ENCODE results near the gene GPER1. TPM values are rescaled to one million over a fixed set of nuclear protein-coding genes. Genes with fewer than 3 reads are reported as not detected.
A peak's percentile ranks its signal among the peaks of the same experiment; 100 is the strongest.

The GPER1 gene
- total RNA-seq, 1 experiment from 2014 or later, result not detected

- no peak for DNase-seq
Observed at GRCh38 chr7:1101563-1102431, 13.9 kb downstream of the GPER1 start.

More at GRCh38 chr7:1101563-1102431, 13.9 kb downstream of the GPER1 start:
- no peak overlapping the region for H2BK120ac ChIP-seq (ENCODE audit: low read depth, low read length, poor library complexity, severe bottlenecking)
- H3K4ac ChIP-seq (ENCODE audit: low read depth, low read length), result no peak overlapping the region; the same call in 1 of the 2 replicates
- H3K9me3 ChIP-seq (ENCODE audit: control insufficient read depth, low read depth, low read length), result no peaks in the 10 kb centered on the region
- no peak overlapping the region for H3K23ac ChIP-seq (ENCODE audit: insufficient read length, low read depth, low read length)
- H3K79me1 ChIP-seq (ENCODE audit: insufficient read depth, low read depth, low read length, poor library complexity, severe bottlenecking), result peaks cover 9% of the 10 kb centered on the region
- Mint-ChIP-seq H3K27me3 (ENCODE audit: low read depth) (no peaks in the 10 kb centered on the region), H3K36me3 (ENCODE audit: insufficient read depth in 1 of 3, low read depth in 3 of 3) (peaks cover 3 to 19% (median 13%) of the 10 kb centered on the region in 3 experiments; a peak in 6 of 7 replicates), H3K4me1 (no peaks in the 10 kb centered on the region), H3K4me3 (no peak overlapping the region), H3K27ac (peak overlapping the region in 2 of 3 experiments; percentile 53 to 86; a peak in 4 of 7 replicates), H3K9me3 (no peaks in the 10 kb centered on the region)
- H2AFZ ChIP-seq (ENCODE audit: low read length), result no peak overlapping the region
- no peak overlapping the region for H4K8ac ChIP-seq (replicated peaks; ENCODE audit: insufficient read length, low read depth, low read length)
- no peak overlapping the region for H3T11ph ChIP-seq (ENCODE audit: low read length)
- TF ChIP-seq, protein P1, sequence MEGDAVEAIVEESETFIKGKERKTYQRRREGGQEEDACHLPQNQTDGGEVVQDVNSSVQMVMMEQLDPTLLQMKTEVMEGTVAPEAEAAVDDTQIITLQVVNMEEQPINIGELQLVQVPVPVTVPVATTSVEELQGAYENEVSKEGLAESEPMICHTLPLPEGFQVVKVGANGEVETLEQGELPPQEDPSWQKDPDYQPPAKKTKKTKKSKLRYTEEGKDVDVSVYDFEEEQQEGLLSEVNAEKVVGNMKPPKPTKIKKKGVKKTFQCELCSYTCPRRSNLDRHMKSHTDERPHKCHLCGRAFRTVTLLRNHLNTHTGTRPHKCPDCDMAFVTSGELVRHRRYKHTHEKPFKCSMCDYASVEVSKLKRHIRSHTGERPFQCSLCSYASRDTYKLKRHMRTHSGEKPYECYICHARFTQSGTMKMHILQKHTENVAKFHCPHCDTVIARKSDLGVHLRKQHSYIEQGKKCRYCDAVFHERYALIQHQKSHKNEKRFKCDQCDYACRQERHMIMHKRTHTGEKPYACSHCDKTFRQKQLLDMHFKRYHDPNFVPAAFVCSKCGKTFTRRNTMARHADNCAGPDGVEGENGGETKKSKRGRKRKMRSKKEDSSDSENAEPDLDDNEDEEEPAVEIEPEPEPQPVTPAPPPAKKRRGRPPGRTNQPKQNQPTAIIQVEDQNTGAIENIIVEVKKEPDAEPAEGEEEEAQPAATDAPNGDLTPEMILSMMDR (conservative IDR thresholded peaks at IDR 0.05), result no peak
- H3K14ac ChIP-seq (ENCODE audit: insufficient read depth, low read length), result no peak overlapping the region
- H3K18ac ChIP-seq (ENCODE audit: insufficient read length, low read depth, low read length), result no peak overlapping the region
- H2BK5ac ChIP-seq (ENCODE audit: insufficient read length, low read length), result no peak overlapping the region
- H3K79me2 ChIP-seq (ENCODE audit: insufficient read depth, low read length), result peaks cover 5% of the 10 kb centered on the region; the same call in 1 of the 2 replicates
- H4K20me1 ChIP-seq (ENCODE audit: control insufficient read depth, insufficient read depth, insufficient read length), result no peaks in the 10 kb centered on the region
- no peak overlapping the region for H3K27ac ChIP-seq (ENCODE audit: insufficient read length, low read depth, low read length)
- no peak overlapping the region for H2BK15ac ChIP-seq (ENCODE audit: low read depth, low read length)
- H3K4me2 ChIP-seq (ENCODE audit: insufficient read depth, insufficient read length, low read length), result no peak overlapping the region
- no peaks in the 10 kb centered on the region for H3K27me3 ChIP-seq (ENCODE audit: insufficient read depth, low read length)
- H2BK20ac ChIP-seq (ENCODE audit: low read depth, low read length, poor library complexity, severe bottlenecking), result no peak overlapping the region
- no peak overlapping the region for H4K91ac ChIP-seq (ENCODE audit: insufficient read length, low read depth, low read length)
- H3K9ac ChIP-seq (ENCODE audit: extremely low read depth, insufficient read length, low read length), result no peak overlapping the region
- H2AK5ac ChIP-seq (ENCODE audit: insufficient read length, low read length), result no peak overlapping the region
- H3K4me1 ChIP-seq (ENCODE audit: insufficient read depth, low read length), result no peaks in the 10 kb centered on the region
- no peak overlapping the region for H3K56ac ChIP-seq (ENCODE audit: insufficient read length, low read depth, low read length)
- WGBS (ENCODE audit: extremely low coverage, insufficient read length, low lambda C conversion rate), result no CpG with 5 or more reads among the region's 47 CpGs
- H4K5ac ChIP-seq (ENCODE audit: insufficient read length, low read depth, low read length), result no peak overlapping the region
- no peak overlapping the region for H2BK12ac ChIP-seq (ENCODE audit: insufficient read length, low read depth, low read length)
- H3K23me2 ChIP-seq (ENCODE audit: insufficient read length, low read depth, low read length, poor library complexity, severe bottlenecking), result no peaks in the 10 kb centered on the region

Measured in H9 (cell line).